Dedifferentiated amniotic fluid mesenchymal stem cell (primary cell): ENCODE results near the gene TRIM9.
A peak's percentile ranks its signal among the peaks of the same experiment; 100 is the strongest.
"Not testable (repeated sequence)": the region's sequence is repeated elsewhere in the genome, so short reads cannot be mapped to it uniquely, and the experiment has no call there.

Experiments used
- DNase-seq: peaks from one replicate; pipeline ENCODE4 v3.0.0-alpha.2; 2016; ENCODE audit errors: extremely low spot score

TRIM9 gene

DNA sequence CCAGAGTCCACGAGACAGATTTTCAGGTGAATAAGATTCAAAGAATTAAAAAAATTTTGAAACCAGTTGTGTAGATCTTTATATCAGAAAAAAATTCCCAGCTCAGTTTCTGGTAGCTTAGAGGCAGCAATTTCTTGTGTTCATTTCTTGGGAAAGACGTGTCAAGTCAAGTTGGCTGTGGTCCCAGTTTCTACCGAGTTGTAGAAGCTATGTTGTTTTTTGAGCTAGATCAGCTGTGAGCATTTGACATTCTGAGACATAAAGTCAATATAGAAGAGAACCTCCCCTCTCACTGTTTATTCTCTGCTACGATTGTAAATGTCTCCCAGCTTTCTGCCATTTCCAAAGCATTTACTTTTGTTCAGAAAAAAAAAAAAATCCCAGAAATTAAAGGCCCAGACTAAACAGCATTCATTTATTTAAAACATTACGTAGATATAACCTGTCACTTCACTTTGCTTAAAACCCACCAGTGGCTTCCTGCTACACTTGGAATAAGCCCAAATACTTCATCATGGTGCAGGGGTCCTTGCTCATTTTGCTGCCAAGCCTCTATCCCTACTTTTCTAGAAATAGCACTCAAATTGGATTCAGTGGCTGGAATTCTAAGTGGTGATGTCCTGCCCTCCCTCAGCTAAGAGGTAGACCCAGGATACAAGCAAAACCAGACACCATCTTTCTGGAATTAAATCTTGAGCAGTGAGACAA lies 130.1 kb downstream of the TRIM9 start:
- DNase-seq, result peak; percentile 95

DNA sequence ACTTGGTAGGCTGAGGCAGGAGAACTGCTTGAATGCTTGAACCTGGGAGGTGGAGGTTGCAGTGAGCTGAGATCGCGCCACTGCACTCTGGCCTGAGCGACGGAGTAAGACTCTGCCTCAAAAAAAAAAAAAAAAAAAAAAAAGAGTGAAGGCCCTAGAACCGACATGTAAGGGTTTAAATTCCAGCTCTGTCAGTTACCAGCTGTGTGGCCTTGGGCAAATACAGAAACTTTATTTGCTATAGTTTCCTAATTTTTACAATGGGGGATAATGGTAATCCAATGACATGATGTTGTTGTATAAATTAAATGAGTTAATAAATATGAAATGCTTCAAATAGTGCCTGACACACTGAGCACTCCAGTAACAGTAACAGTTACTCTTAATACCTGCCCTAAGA lies 131.0 kb downstream of the TRIM9 start:
- DNase-seq, result no peak

DNA sequence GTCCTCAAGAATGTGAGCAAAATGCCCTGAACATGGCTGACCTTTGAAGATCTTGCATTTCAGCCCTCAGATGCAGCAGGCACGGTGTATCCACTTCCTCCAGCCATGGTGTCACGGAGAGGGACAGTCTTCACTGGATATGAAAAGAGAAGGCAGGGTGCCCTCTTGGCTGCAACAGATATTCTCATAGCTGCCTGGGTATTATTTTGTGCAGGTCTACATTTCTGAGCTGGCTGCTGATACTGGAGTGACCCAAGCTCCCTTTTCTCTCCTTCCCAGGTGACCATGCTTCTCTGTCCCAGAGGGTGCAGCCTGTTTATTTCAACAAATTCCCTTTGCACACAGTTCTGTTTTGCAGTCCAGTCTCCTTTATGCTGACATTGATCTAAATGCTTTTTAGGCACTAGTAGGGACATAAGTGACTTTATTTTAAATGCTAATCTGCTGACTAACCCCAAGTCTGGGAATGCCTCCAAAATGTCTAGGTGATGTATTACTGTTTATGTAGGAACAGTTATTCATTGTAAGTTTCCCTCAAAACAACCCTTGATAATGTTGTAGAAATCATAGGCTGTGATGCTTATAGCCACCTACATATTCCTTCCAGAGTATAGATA lies 133.2 kb downstream of the TRIM9 start:
- DNase-seq, result peak; percentile 59

DNA sequence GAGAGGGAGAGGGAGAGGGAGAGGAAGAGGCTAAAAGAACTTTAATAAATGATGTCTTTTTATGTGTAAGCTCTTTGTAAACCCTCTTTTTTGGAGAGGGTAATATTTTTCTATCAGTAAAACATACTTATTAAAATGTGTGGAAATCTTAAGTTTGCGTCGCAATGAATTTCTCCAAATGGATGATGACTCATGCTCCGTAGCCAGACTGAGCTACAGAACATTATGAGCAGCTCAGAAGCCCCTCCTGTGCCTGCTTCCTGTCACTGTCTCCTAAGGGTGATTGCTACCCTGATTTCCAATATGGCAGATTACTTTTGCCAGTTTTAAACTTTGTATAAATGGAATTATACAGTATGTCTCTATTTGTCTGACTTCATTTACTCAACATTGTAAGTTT lies 137.6 kb downstream of the TRIM9 start:
- DNase-seq, result no peak

DNA sequence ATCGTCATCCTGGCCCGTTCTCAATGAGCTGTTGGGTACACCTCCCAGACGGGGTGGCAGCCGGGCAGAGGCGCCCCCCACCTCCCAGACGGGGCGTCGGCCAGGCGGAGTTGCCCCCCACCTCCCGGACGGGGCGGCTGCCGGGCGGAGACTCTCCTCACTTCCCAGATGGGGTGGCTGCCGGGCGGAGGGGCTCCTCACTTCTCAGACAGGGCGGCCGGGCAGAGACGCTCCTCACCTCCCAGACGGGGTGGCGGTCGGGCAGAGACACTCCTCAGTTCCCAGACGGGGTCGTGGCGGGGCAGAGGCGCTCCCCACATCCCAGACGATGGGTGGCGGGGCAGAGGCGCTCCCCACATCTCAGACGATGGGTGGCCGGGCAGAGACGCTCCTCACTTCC lies 138.5 kb downstream of the TRIM9 start:
- not testable (repeated sequence) for DNase-seq

DNA sequence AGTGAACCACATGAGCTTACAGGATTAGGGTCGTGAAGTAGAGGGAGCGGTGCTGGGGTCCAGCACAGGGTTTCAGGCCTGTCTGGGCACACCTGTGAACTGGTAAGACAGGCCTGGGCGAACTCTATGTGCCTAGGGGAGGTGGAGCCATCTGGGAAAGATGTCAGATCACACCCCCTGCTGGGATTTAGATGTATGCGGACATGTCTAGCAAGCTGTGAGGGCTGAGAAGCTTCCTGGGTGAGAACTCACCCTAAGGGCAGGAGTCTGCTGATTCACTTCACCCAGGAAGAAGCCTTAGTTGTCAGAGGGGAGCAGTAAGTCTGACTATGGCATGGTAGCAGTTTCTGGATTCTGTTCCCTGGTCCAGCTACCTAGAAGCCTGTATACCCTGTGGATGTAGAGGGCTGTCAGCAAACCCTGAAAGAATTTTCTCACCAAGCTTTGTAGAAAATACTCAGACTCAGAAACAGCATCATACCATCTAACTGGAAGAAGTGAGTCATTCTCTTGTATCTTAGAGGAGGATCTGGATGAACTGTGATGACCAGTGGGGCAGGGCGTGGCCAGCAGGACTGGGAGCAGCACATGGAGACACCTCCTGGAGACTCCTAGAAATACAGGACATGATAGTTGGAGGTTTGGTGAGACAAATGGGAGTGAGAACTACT lies 139.4 kb downstream of the TRIM9 start:
- DNase-seq, result peak; percentile 92

DNA sequence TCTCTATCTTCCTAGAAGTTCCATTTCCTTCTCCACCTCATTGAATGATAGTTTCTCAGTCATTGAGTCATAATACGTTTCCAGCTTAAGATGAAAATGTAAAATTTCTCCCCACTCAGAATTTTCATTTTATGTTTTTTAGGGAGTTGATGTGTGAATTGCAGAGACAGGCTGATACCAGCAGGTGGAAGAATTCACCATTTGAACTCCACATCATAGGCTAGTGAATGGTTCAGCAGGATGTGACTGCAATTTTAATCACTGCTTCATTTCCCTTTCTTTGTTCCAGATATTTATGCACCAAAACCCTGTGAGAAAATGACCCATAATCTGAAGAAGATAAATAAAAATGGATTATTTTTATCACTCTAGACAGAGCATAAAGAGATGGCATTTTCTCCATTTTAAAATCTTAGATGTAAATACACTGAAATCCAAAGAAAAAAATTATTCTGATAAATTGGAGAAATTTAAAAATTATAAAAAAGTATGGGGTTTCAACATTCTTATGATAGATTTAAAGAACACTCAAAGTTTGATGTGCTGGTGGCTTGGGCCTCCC lies 140.0 kb downstream of the TRIM9 start:
- peak; percentile 77 for DNase-seq

DNA sequence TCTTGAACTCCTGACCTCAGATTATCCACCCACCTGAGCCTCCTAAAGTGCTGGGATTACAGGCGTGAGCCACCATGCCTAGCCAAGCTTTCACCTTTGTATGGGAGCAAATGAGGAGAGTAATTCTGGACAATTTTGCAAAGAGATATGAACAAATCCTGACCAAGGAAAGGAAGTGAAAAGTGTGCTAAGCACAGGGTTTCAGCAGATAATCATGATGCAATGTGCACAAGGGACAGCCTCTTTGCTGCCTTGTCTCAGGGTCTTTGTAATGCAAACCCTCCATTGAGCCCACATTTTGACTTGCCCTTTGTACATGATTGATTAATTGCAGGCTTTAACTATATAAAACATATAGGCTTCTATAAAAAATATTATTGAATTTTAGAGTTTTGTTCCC lies 141.4 kb downstream of the TRIM9 start:
- no peak for DNase-seq

DNA sequence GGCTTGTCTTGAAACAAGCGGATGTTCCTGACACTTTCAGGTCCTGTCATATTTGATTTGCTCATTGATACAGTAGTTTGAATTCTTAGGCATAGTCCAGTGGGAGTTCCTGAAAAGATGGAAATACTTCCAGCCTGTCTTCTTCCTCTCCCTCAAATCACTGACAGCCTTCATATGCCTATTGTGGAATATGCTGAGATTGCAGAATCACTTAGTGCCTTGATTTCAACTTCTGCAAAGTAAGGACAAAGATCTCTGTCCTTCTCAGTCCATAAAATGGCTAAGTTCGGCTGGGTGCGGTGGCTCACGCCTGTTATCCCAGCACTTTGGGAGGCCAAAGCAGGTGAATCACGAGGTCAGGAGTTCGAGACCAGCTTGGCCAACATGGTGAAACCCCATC lies 143.9 kb downstream of the TRIM9 start:
- no peak for DNase-seq

DNA sequence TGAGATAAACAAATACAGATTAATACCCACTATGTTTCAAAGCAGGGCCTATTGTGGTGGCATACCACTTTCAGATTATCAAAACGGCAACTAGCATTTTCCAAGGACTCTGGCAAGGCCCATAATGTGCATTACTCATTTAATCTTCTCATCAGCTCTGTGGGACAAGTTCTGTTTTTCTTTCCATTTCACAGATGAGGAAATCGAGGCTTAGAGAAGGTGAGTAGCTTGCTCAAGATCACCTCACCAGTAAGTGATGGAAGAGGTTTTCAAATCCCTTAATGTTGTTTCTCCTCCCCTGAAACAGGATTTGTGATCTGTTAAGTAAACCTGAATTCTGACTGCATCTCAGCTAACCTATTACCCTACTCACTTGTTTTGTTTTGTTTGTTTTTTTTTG lies 146.7 kb downstream of the TRIM9 start:
- no peak for DNase-seq

DNA sequence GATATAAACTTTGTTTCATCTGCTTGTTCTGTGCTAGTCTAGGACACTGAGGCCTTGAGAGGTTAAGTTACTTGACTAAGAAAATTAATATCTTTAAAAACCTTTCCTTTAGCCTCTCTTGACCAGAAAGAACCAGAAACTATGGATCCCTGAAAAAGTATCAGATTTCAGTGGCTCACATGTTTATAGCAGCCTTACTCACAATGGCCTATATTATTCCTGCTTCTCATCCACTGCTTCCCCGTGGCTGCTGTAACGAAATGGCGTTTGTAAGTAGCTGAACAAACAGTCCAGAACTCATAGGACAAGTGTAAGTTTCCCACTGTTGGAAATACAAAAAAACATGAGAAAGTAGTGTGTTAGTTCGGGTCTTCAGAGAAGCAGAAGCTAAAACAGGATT lies 147.5 kb downstream of the TRIM9 start:
- DNase-seq, result no peak

DNA sequence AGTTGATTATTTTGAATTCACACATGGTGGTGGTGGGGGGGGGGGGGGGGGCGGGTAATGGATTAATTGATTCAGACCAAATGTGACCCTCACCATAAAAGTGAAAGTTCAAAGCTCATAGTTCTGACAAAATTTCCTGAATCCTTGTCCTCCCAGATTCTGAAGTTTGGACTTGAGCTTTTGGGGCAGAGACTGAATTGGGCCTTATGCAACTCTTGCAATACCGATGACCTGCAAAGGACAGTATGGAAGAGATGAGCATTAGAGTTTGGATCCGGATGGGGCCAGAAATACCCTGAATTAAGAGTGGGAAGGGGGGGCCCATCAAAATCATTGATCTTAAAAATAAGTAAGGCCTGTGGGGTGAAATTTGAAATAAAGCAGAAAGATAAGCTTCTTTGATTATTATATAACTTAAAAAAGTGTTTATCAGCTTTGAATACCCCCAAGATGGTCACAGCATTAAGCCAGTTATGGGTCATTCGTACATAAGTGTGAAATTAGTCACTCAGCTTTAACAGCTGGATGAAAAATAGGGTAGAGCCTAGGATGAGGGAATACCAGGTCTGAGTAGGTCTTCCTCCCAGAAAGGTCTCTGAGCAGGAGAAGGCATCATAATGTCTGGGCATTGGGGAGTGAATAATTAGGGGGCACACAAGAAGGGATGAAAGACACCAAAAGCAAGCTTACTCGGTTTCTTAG lies 148.5 kb downstream of the TRIM9 start:
- DNase-seq, result no peak

DNA sequence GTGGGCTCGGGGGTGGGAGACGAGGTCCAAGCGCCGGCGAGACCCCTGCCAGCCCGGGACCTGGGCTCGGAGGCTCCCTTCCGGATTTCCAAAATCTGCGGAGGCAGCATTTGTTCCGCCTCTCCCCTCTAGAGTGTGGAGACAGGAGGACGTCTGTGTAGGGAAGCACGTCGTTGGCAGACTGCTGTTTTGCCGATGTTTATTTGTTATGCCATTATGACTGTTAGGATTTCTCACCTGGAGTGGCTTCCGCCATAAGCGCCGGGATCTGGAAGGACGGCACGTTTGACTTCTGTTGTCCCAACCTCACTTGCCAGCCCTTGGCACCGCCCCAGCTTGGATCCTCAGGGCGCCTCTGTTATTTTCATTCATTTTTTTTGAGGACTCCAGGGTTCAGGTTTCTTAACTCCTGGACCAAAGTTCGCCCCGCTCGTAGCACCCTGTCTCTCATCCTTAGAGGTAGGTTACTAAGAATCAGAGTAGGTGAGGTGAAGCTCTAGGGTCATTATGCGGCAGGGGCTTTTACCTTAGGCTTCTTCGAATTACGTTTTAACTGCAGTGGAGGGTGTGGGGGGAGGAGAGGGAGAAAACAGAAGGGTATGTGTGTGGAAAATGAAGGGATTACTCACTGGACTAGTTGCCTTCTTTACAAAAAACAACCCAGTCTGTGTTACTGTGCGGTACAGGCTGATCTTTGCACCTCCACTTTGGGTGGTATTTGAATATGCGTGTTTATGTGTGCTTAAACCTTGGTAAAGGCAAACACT lies 150.1 kb downstream of the TRIM9 start:
- DNase-seq, result peak; percentile 26

DNA sequence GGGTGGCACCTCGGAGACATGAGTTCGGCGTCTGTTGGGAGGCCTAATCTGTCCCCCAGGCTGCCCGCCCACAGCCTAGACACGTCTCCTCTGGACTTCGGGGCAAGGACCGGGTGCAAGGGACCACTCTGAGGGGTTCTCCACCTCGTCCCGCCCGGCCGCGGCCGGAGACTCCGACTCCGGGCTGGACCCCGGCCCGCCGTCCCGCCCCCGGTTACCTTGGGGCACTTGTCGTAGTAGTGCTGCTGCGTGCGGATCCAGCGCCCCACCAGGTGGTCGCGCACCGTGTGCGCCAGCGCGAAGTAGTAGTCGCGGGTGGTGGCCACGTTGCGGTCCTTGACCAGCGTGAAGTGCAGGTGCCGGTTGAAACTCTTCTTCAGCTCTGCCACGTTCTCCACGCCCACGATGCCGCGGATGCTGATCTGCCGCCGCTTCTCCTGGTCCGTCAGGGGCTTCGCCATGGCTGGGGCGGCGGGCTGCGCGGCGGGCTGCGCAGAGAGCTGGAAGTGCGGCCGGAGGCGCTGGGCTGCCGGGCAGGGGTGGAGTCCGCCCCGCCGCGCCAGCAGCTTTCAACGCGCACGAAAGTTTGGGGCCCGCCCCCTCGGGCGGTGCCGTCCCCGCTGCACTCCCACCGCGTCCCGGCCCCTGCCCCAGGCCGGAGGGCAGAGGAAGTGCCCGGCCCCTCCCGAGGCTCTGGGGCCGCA lies 150.8 kb downstream of the TRIM9 start, which contains the start of gene PYGL:
Gene PYGL (minus strand): TSS at position 541 of the 704 bp plus-strand sequence. CDS start 80 bp downstream, at position 461.
- DNase-seq, result no peak

DNA sequence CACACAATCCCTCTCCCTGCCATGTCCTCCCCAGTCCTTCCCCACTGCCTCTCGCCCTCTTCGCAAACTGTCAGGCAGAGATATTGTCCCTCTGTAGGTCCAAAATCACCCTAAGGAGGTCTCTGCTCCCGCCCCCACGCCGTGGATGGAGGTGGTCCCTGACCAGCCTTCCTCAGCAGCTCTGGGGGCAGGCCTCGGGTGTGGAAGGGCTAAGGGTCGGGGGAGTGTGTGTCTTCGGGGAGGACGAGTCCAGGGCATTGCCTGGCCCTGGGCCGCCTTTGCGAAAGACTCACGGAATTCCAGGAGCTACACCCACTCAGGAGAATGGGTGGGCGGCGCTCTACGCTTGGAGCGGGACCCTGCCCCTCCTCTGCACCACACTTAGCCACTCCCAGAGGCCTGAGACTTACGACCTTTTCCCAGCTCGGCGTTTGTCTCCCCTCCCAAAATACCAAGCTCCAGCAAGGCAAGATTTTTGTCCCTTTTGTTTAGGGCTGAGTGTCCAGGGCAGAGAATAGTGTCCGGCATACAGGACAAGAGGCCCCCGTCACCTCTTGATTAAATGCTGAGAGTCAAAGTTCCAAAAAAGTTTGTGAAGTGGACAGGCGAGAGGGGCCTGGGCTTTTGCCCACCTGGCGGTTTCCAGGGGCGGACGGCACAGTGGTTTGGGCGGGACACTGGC lies 151.5 kb downstream of the TRIM9 start:
- no peak for DNase-seq

DNA sequence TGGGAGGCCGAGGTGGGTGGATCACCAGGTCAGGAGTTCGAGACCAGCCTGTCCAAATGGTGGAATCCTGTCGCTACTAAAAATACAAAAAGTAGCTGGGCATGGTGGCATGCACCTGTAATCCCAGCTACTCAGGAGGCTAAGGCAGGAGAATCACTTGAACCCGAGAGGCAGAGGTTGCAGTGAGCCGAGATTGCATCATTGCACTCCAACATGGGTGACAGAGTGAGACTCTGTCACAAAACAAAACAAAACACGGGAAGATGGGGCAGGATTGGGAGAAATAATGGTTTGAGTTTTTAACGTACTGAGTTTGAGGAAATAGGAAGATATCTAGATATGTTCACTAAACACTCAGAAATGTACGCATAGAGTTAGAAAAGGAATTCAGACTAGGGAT lies 153.3 kb downstream of the TRIM9 start:
- not testable (repeated sequence) for DNase-seq

DNA sequence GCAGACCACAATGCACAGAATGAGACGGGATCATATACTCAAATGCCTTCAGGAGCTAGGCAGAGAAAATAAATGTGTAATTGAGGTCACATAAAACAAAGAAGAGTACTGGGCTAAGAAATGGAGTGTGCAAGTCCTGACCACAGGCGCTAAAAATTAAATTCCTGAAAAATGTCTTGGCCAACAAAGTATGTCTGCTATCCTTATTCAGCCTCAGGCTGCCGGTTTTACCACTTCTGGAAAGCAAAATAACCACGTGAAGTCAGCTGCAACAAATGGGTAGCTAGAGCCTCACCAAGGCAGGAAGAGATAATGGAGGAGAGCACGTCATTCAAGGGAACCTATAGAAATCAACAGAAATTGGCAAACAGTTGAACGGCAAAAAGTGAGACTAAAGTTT lies 153.8 kb downstream of the TRIM9 start:
- DNase-seq, result no peak

DNA sequence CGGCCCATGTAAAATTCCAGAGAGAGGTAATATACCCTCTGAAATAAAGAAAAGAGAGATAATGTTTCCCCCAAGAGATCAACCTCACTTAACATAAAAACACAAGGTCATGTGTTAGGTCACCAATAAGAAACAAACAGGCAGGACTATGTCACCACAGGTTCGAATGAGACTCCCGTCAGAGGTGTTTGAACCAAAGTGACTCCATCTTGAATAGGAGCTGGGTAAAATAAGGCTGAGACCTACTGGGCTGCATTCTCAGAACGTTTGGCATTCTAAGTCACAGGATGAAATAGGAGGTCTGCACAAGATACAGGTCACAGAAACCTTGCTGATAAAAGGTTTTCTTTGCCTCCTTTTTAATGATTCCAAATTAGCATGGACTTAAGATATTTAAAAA lies 157.1 kb downstream of the TRIM9 start:
- DNase-seq, result no peak

DNA sequence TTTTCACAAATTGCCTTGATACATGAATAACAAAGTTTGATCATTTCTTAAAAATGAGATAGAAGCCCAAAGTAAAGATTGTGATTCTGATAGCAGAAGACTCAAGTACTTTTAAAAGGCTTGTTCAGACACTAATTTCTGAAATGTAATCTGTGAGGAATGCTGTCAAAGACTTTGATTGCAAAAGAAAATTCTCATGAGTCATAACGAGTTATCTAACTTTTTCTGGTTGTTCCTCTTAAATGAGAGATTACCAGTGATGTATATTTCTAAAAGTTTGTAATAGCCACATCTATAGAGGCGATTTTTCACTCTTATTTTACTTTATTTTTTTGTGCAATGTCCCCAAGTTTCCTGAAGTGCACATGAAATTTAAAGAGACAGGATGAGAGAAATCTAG lies 157.6 kb downstream of the TRIM9 start:
- DNase-seq, result no peak

DNA sequence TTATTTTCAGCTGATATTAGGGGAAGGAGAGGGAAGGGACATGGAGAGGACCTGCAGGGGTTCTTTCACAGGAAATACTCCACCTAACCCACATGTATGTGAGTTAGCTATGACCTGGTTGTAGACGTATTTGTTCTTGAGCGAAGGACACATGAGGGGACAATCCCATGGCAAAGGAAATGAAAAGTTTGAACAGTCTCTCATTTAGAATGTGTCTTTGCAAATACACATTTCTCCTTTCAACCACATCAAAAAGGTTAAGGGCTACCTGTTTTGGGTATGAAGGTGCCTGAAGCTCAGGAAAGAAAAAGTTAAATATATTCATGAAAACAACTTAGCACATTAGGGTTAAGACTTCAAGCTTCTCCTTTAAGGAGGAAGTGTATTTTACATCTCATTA lies 158.0 kb downstream of the TRIM9 start:
- DNase-seq, result no peak
